Keratinocyte (primary cell): Measurements from ENCODE around the gene ABLIM2.

Source experiments
- CTCF ChIP-seq, 3 experiments: IDR thresholded peaks in 1 of 3; conservative IDR thresholded peaks in 1 of 3; optimal IDR thresholded peaks in 1 of 3; 2 replicates in 2 of 3; 3 replicates in 1 of 3; pipeline versions ENCODE3 to v1.5.1; 2011; ENCODE audit warnings: low read length in 3 of 3, mild to moderate bottlenecking in 3 of 3, moderate library complexity in 2 of 3, control low read depth in 1 of 3, inconsistent platforms in 1 of 3; ENCODE audit not compliant: insufficient read depth in 2 of 3; ENCODE audit errors: extremely low read depth in 1 of 3
- EZH2 ChIP-seq: IDR thresholded peaks from one replicate; pipeline ENCODE4 v1.6.1; 2012; ENCODE audit warnings: inconsistent platforms, mild to moderate bottlenecking, low read length, moderate library complexity

GRCh38 chr4:7959078-7959477, 199.5 kb downstream of the ABLIM2 start:
- TF ChIP-seq CTCF (optimal IDR thresholded peaks at IDR 0.05 in 1 of 3, IDR thresholded peaks at IDR 0.05 in 1 of 3, conservative IDR thresholded peaks at IDR 0.05 in 1 of 3; ENCODE audit: extremely low read depth in 1 of 3, insufficient read depth in 2 of 3, low read length in 3 of 3) (no peak), EZH2 (no peak)
